Brain pericyte (primary cell): ENCODE results near the gene ARMS2.

Experiments
- DNase-seq: peaks from one replicate; pipeline ENCODE4 v3.0.0-alpha.2; 2012; ENCODE audit warnings: low read depth, low spot score

ARMS2 gene

GRCh38 chr10:122492999-122493481 lies 38.6 kb downstream of the ARMS2 start:
- DNase-seq, result no peak

GRCh38 chr10:122493761-122494160 lies 39.3 kb downstream of the ARMS2 start:
- no peak for DNase-seq

DNA sequence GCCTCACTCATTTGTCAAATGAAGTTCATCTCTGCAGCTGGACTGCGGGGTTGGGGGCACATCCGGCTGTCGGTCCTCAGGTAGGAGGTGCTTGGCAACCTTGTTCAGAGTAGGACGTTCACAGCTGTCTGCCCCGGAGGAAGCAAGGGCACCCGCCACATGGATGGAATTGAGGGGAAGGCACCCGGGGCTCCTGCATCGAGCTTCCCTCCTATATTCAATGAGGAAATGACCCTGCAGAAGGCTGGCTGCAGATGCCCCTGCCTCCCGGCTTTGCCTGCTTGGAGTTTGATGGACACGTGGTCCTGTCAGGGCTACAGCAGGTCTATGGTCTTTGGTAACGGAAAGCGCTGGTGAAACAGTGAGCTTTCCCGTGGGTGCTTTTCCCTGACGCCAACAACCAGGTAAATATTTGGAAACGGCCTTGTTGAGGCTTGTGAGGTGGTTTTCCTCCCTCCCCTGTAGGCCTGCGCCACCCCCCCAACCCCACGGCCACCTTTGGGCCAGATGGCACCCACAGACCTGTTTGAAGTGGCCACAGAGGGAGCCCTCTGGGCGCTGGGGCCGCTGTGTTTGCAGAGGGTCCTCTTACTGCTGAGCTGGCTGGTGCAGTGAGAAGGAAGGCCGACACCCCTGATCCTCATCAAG lies 39.8 kb downstream of the ARMS2 start:
- DNase-seq, result no peak

GRCh38 chr10:122494833-122495232 lies 40.4 kb downstream of the ARMS2 start:
- peak; percentile 76 for DNase-seq

DNA sequence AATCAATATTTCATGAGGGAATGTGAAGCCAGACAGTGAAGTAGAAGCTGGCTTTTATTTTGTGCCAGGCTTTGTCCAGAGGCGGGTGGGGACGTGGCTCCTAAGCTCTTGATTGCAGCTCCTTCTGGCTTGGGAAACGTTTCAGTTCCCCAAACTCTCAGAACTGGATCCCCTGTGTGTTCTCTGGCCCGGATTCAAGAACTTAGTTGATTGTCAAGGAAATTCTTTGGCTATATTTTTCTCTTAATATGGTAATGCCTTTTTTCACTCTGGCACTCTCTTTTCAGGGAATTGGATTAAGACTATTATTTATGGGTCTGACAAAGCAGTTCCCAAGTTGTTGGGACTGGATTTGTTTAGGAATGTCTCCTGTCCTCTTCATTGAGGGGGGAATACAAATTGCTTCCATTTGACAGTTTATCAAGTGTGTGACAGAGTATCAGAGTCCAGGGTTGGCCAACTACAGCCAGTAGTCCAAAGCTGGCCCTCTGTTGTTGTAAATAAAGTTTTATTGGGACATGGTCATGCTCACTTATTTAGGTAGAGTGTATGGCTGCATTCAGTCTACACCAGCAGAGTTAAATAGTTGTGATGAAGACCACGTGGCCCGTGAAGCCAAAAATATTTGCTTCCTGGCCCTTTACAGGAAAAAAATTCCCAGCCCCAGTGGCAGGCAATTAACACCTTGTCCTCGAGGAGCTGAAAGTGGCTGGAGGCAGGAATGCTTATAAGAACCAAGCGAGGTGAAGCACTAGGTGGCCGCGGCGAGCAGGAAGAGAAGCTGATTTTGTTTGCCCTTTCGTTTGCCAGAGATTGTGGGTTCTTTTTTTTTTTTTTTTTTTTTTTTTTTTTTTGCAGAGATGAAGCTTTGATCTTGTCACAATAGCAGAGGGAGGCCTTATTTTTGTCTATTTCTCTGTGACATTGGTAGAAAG lies 41.2 kb downstream of the ARMS2 start:
- no peak for DNase-seq

GRCh38 chr10:122497241-122497640 lies 42.8 kb downstream of the ARMS2 start:
- DNase-seq, result no peak

DNA sequence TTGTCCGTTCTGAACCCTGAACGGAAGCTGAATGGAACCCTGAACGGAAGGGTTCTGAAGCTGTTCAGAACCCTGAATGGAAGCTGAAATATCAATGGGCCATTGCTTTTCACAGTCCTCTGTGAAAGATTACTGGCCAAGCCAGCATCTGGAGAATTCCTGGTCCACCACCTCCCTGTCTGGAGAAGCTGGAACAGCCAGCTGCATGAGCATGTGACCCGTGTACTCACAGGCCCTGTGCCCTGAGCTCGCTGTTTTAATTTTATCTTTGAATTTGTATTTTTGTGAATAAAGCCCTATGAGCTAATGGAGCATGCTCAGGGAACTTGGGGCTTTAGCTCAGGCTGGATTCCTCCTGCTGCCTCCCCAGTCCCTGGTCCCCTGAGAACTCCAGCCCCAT lies 44.1 kb downstream of the ARMS2 start:
- no peak for DNase-seq

- no peak for DNase-seq
Measured at GRCh38 chr10:122499012-122499411, 44.6 kb downstream of the ARMS2 start.

DNA sequence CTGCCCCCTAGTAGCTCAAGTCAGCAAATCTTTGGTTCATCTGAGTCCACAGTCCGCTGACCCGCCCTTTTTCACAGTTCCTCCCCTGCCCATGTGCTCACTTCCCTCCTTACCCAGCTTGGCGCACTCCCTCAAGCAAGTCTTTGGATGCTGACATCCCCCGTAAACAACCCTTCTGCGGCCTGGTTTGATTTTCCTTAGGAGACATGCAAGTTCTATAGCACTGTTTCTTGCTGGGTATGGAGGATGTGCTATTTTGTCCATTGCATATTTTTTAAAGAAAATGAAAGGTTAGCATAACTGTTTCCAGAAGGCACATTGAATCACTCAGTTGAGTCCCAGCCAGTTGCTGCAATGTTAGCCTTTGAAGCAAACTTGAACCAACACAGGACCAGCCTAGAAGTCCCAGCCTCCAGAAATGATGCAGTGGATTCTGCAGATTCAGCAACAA lies 45.1 kb downstream of the ARMS2 start:
- DNase-seq, result no peak

- no peak for DNase-seq
Measured at GRCh38 chr10:122500194-122500593, 45.7 kb downstream of the ARMS2 start.

DNA sequence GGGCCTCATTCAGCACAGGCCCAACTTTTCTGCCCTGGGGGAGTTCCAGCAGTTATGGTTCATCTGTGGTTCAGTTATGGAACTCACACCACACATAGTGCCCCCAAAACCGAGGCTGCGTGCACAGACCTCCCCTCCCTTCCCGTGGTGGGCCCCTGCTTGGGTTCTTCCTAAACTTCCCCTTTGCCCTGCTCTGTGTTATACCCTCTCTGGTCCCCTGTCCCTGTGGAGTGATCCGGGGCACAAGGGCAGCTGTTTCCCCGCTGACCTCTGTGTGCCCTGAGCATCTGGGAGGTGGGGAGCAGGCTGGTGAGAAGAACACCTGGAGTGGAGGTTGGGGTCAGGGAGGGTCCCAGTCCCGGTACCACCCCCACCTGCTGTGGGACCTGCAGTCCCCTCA lies 46.3 kb downstream of the ARMS2 start:
- DNase-seq, result no peak

- no peak for DNase-seq
Measured at GRCh38 chr10:122503012-122503411, 48.6 kb downstream of the ARMS2 start.

GRCh38 chr10:122503886-122504609 lies 49.6 kb downstream of the ARMS2 start:
- DNase-seq, result no peak

DNA sequence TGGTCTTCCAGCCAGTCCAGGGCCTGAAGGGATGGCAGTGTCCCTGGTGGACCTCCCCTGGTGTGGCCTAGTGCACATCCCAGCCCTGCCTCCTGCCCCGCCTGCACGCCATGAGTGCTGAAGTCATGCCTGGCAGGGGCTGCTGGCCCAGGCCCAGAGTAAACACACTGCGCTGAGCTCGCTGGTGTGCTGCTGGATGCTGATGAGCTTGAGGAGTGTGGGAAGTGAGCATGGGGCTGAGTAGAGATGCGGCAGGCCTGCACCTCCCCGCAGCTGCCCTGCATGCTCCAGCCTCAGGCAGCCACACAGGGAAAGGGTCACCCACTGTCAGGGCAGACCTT lies 50.1 kb downstream of the ARMS2 start:
- DNase-seq, result peak; percentile 98

DNA sequence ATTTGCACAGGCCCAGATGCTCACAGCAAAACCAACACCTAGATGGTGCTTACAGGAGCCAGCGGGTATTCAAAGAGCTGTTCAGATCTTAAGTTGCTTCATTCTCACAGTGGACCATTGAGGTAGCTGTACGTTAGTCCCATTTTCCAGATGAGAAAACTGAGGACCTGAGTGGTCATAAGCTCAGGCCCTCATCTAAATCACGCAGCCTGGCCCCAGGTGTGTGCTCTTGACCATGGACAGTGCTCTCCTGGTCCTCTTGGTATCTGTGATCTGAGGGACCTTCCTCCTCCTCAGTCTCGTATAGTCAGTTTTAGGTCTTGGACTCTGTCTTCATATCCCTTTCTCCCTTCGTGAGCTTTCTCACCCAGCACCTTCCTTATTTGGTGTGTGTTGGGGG lies 50.6 kb downstream of the ARMS2 start:
- no peak for DNase-seq

- DNase-seq, result no peak
Measured at GRCh38 chr10:122505885-122506645, 51.6 kb downstream of the ARMS2 start.
